Measurements from ENCODE around the gene FHL3.
"Not testable (repeated sequence)": the region's sequence is repeated elsewhere in the genome, so short reads cannot be mapped to it uniquely, and the experiment has no call there.

The FHL3 gene

GRCh38 chr1:37983546-37983945 lies 21.8 kb downstream of the FHL3 start:
- DNase-seq (ENCODE audit: low read depth), result no peak

- DNase-seq (ENCODE audit: low read depth), result no peak
Measured at GRCh38 chr1:37978541-37978940, 26.8 kb downstream of the FHL3 start.

GRCh38 chr1:37975083-37975482 lies 30.2 kb downstream of the FHL3 start:
- not testable (repeated sequence) for DNase-seq (ENCODE audit: low read depth)

- no peak for DNase-seq (ENCODE audit: low read depth)
Measured at GRCh38 chr1:37974567-37974966, 30.7 kb downstream of the FHL3 start.

GRCh38 chr1:37973684-37974083 lies 31.6 kb downstream of the FHL3 start:
- DNase-seq (ENCODE audit: low read depth), result not testable (repeated sequence)

GRCh38 chr1:37965301-37965700 lies 40.0 kb downstream of the FHL3 start:
- DNase-seq (ENCODE audit: low read depth), result no peak

GRCh38 chr1:37964106-37964505 lies 41.2 kb downstream of the FHL3 start:
- DNase-seq (ENCODE audit: low read depth), result not testable (repeated sequence)

- DNase-seq (ENCODE audit: low read depth), result no peak
Measured at GRCh38 chr1:37958690-37959089, 46.6 kb downstream of the FHL3 start.

- no peak for DNase-seq (ENCODE audit: low read depth)
Measured at GRCh38 chr1:37955685-37956084, 49.6 kb downstream of the FHL3 start.

- no peak for DNase-seq (ENCODE audit: low read depth)
Measured at GRCh38 chr1:37954316-37954971, 50.9 kb downstream of the FHL3 start.

GRCh38 chr1:37952738-37953137 lies 52.6 kb downstream of the FHL3 start:
- DNase-seq (ENCODE audit: low read depth), result no peak

- no peak for DNase-seq (ENCODE audit: low read depth)
Measured at GRCh38 chr1:37951783-37952624, 53.3 kb downstream of the FHL3 start.

- no peak for DNase-seq (ENCODE audit: low read depth)
Measured at GRCh38 chr1:37951041-37951782, 54.1 kb downstream of the FHL3 start.

GRCh38 chr1:37949524-37950152 lies 55.7 kb downstream of the FHL3 start:
- no peak for DNase-seq (ENCODE audit: low read depth)

GRCh38 chr1:37948841-37949240 lies 56.5 kb downstream of the FHL3 start:
- DNase-seq (ENCODE audit: low read depth), result no peak

GRCh38 chr1:37948166-37948565 lies 57.1 kb downstream of the FHL3 start:
- no peak for DNase-seq (ENCODE audit: low read depth)

GRCh38 chr1:37947364-37947763 lies 58.0 kb downstream of the FHL3 start:
- DNase-seq (ENCODE audit: low read depth), result no peak
